ENCODE results near the gene TTLL7. TPM values are rescaled to one million over a fixed set of nuclear protein-coding genes. Genes with fewer than 3 reads are reported as not detected.

TTLL7 gene
- total RNA-seq, 2 experiments from 2014 or later = not detected

DNA sequence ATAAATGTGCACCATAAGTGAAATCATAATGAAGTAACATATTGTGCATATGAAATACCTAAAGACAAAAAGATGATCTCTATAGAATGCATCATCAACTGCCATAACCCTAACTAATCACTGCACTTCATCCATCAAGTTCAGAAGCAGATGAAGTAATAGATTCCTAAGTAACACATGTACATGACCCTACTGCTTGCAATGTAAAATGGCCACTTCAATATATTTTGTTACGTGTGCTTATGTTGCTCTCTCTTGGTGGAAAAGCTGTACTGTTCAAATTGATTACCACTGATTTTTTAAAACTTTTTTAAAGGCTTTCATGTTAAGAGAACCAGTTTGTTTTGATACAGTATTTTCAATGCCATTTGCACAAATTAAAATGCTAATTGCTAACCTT lies 141.8 kb downstream of the TTLL7 start:
- CTCF ChIA-PET = no interaction called here
- Mint-ChIP-seq H3K4me1 (ENCODE audit: low read depth) (peaks cover 19% of the 10 kb centered on the region), H3K9me3 (no peaks in the 10 kb centered on the region), H3K4me3 (no peak overlapping the region), H3K27me3 (no peaks in the 10 kb centered on the region), H3K36me3 (ENCODE audit: low read depth) (no peaks in the 10 kb centered on the region), H3K27ac (no peak overlapping the region)
- no peak overlapping the region for H3K27ac ChIP-seq (ENCODE audit: low read depth in 1 of 2, low read length in 2 of 2)
- H3K4me1 ChIP-seq (ENCODE audit: insufficient read depth, low read length) = peaks cover 10% of the 10 kb centered on the region
- no peak overlapping the region for H3K4me3 ChIP-seq (ENCODE audit: low read length)
- ATAC-seq (ENCODE audit: poor library complexity) (no peak), DNase-seq (peak in 2 of 14 experiments; percentile 15 to 18)
- H3K9me3 ChIP-seq (ENCODE audit: control insufficient read depth in 1 of 2, insufficient read depth in 1 of 2, low read length in 2 of 2) = no peaks in the 10 kb centered on the region
- H3K27me3 ChIP-seq (ENCODE audit: control insufficient read depth in 1 of 2, insufficient read depth in 2 of 2, low read length in 2 of 2) = no peaks in the 10 kb centered on the region
- POLR2A ChIA-PET = no interaction called here
- H3K36me3 ChIP-seq (ENCODE audit: insufficient read depth, low read length) = no peaks in the 10 kb centered on the region
- intact Hi-C loops (cut with DNase I, micrococcal nuclease) = loop anchor here in 1 of 2 experiments (10.0 kb wide), 1 partner anchor 262 kb away; no protein-coding TSS in a partner anchor
- TF ChIP-seq CTCF (IDR thresholded peaks at IDR 0.05) = peak; percentile 24

- peaks cover 18% of the 10 kb centered on the region for H3K4me1 Mint-ChIP-seq (ENCODE audit: low read depth)
- H3K27me3 Mint-ChIP-seq = no peaks in the 10 kb centered on the region
- Histone ChIP-seq H3K27ac (ENCODE audit: low read depth in 1 of 2, low read length in 2 of 2) (no peak overlapping the region), H3K4me3 (ENCODE audit: low read length) (no peak overlapping the region), H3K36me3 (ENCODE audit: insufficient read depth, low read length) (no peaks in the 10 kb centered on the region), H3K27me3 (ENCODE audit: control insufficient read depth in 1 of 2, insufficient read depth in 2 of 2, low read length in 2 of 2) (no peaks in the 10 kb centered on the region), H3K9me3 (ENCODE audit: control insufficient read depth in 1 of 2, insufficient read depth in 1 of 2, low read length in 2 of 2) (no peaks in the 10 kb centered on the region), H3K4me1 (ENCODE audit: insufficient read depth, low read length) (peaks cover 10% of the 10 kb centered on the region)
- TF ChIP-seq CTCF (IDR thresholded peaks at IDR 0.05) = no peak
- ATAC-seq (ENCODE audit: poor library complexity) = no peak
- ChIA-PET CTCF (no interaction called here), POLR2A (no interaction called here)
- no peaks in the 10 kb centered on the region for H3K9me3 Mint-ChIP-seq
- DNase-seq = no peak
- no peak overlapping the region for H3K4me3 Mint-ChIP-seq
- H3K27ac Mint-ChIP-seq = no peak overlapping the region
- H3K36me3 Mint-ChIP-seq (ENCODE audit: low read depth) = no peaks in the 10 kb centered on the region
- intact Hi-C loops (cut with DNase I, micrococcal nuclease) = loop anchor here in 1 of 2 experiments (10.0 kb wide), 1 partner anchor 262 kb away; no protein-coding TSS in a partner anchor
Measured at GRCh38 chr1:83856381-83856780, 142.6 kb downstream of the TTLL7 start.

- DNase-seq (no peak), ATAC-seq (ENCODE audit: poor library complexity) (no peak)
- H3K4me1 Mint-ChIP-seq (ENCODE audit: low read depth) = peaks cover 4% of the 10 kb centered on the region
- Histone ChIP-seq H3K36me3 (ENCODE audit: insufficient read depth, low read length) (no peaks in the 10 kb centered on the region), H3K27ac (ENCODE audit: low read depth in 1 of 2, low read length in 2 of 2) (no peak overlapping the region), H3K9me3 (ENCODE audit: control insufficient read depth in 1 of 2, insufficient read depth in 1 of 2, low read length in 2 of 2) (no peaks in the 10 kb centered on the region), H3K4me3 (ENCODE audit: low read length) (no peak overlapping the region), H3K27me3 (ENCODE audit: control insufficient read depth in 1 of 2, insufficient read depth in 2 of 2, low read length in 2 of 2) (no peaks in the 10 kb centered on the region), H3K4me1 (ENCODE audit: insufficient read depth, low read length) (no peaks in the 10 kb centered on the region)
- no peak overlapping the region for H3K4me3 Mint-ChIP-seq
- CTCF ChIA-PET = no interaction called here
- no peaks in the 10 kb centered on the region for H3K36me3 Mint-ChIP-seq (ENCODE audit: low read depth)
- TF ChIP-seq CTCF (IDR thresholded peaks at IDR 0.05) = no peak
- H3K9me3 Mint-ChIP-seq = no peaks in the 10 kb centered on the region
- no peak overlapping the region for H3K27ac Mint-ChIP-seq
- POLR2A ChIA-PET = no interaction called here
- intact Hi-C loops (cut with DNase I, micrococcal nuclease) = loop anchor here in 1 of 2 experiments (10.0 kb wide), 1 partner anchor 260 kb away; no protein-coding TSS in a partner anchor
- H3K27me3 Mint-ChIP-seq = no peaks in the 10 kb centered on the region
Measured at GRCh38 chr1:83854456-83854855, 144.5 kb downstream of the TTLL7 start.

Data from CD4-positive, alpha-beta T cell (primary cell).